IMR-90 (cell line): ENCODE data around the gene TCF7L2. TPM values are rescaled to one million over a fixed set of nuclear protein-coding genes. Genes with fewer than 3 reads are reported as not detected.

Experiments
- ATAC-seq: fragments of 200-7000 bp; cut with Tn5 transposase; 2 replicates; pipeline ENCODE4 v1.9.1; 2020; ENCODE audit warnings: low read depth, mild to moderate bottlenecking, moderate library complexity
- BruUV-seq: library from RNA; stranded (reverse); fragments of 400-500 nt; replicated peaks from 2 replicates; lab custom pipeline; 2021; lab: Mats Ljungman, UMichigan
- CTCF ChIA-PET: fragments of 300-600 bp; formaldehyde crosslinking; extraction: SDS; loops from one replicate; lab custom pipeline; 2021; ENCODE audit warnings: antibody characterized with exemption; lab: Yijun Ruan, JAX
- POLR2A ChIA-PET: fragments of 300-600 bp; sonication (Branson Sonifier 250); formaldehyde crosslinking; loops from one replicate; lab custom pipeline; 2022; ENCODE audit warnings: antibody characterized with exemption; ENCODE audit not compliant: unreplicated experiment; lab: Charles Lee
- DNase-seq: peaks from one replicate; pipeline ENCODE4 v3.0.0; 2013
- H2AFZ ChIP-seq: replicated peaks from 2 replicates; pipeline ENCODE3; 2013; ENCODE audit warnings: low read length, mild to moderate bottlenecking; ENCODE audit not compliant: poor library complexity
- H2AK5ac ChIP-seq: 2 replicates; pipeline ENCODE4 v1.6.1; 2013; ENCODE audit warnings: low read depth, low read length, inconsistent platforms
- H2AK9ac ChIP-seq: replicated peaks from 2 replicates; pipeline ENCODE3; 2013; ENCODE audit warnings: mild to moderate bottlenecking, low read depth, low read length, moderate library complexity; ENCODE audit not compliant: poor library complexity
- H2BK120ac ChIP-seq: 2 replicates; pipeline ENCODE4 v1.6.1; 2013; ENCODE audit warnings: low read depth, low read length, inconsistent platforms
- H2BK15ac ChIP-seq: 3 replicates; pipeline ENCODE4 v1.6.1; 2013; ENCODE audit warnings: low read depth, low read length, inconsistent platforms
- H2BK20ac ChIP-seq: 2 replicates; pipeline ENCODE4 v1.6.1; 2013; ENCODE audit warnings: low read depth, mild to moderate bottlenecking, inconsistent platforms, low read length, moderate library complexity
- H2BK5ac ChIP-seq: 2 replicates; pipeline ENCODE4 v1.6.1; 2013; ENCODE audit warnings: mild to moderate bottlenecking, low read depth, low read length, inconsistent platforms; ENCODE audit not compliant: poor library complexity, severe bottlenecking
- H3K14ac ChIP-seq: replicated peaks from 2 replicates; pipeline ENCODE4 v1.6.1; 2013; ENCODE audit warnings: low read depth, low read length, inconsistent platforms
- H3K18ac ChIP-seq: 2 replicates; pipeline ENCODE4 v1.6.1; 2013; ENCODE audit warnings: low read depth, low read length, control low read depth
- H3K23ac ChIP-seq: 2 replicates; pipeline ENCODE4 v1.6.1; 2013; ENCODE audit warnings: low read depth, low read length, inconsistent platforms
- H3K27ac ChIP-seq: 2 replicates; pipeline ENCODE4 v1.5.1; 2013; ENCODE audit warnings: mild to moderate bottlenecking, control low read depth, low read length; ENCODE audit not compliant: insufficient read depth
- H3K27me3 ChIP-seq: 2 replicates; pipeline ENCODE4 v1.6.1; 2013; ENCODE audit warnings: low read length; ENCODE audit not compliant: control insufficient read depth, insufficient read depth
- H3K36me3 ChIP-seq: 2 replicates; pipeline ENCODE4 v1.6.1; 2013; ENCODE audit warnings: low read length, mixed read lengths; ENCODE audit not compliant: control insufficient read depth, insufficient read depth
- H3K4ac ChIP-seq: 2 replicates; pipeline ENCODE4 v1.6.1; 2013; ENCODE audit warnings: low read depth, low read length, inconsistent platforms
- H3K4me1 ChIP-seq: 2 replicates; pipeline ENCODE4 v1.6.1; 2013; ENCODE audit warnings: low read length, mixed read lengths; ENCODE audit not compliant: control insufficient read depth, insufficient read depth
- H3K4me2 ChIP-seq: 2 replicates; pipeline ENCODE4 v1.6.1; 2013; ENCODE audit warnings: low read depth, mild to moderate bottlenecking, control low read depth, low read length, moderate library complexity
- H3K4me3 ChIP-seq: 2 replicates; pipeline ENCODE4 v1.5.1; 2013; ENCODE audit warnings: low read depth, mild to moderate bottlenecking, control low read depth, low read length, moderate library complexity; ENCODE audit not compliant: insufficient read depth
- H3K56ac ChIP-seq: 2 replicates; pipeline ENCODE4 v1.6.1; 2013; ENCODE audit warnings: low read length, inconsistent platforms; ENCODE audit not compliant: insufficient read depth; ENCODE audit errors: extremely low read depth
- H3K79me1 ChIP-seq, 2 experiments: 2 replicates each; pipeline ENCODE4 v1.6.1; 2013; ENCODE audit warnings: low read length in 2 of 2, inconsistent platforms in 1 of 2, low read depth in 1 of 2
- H3K9ac ChIP-seq: 2 replicates; pipeline ENCODE4 v1.6.1; 2013; ENCODE audit warnings: low read depth, low read length, control low read depth
- H3K9me1 ChIP-seq: 2 replicates; pipeline ENCODE4 v1.6.1; 2013; ENCODE audit warnings: low read length, inconsistent platforms; ENCODE audit not compliant: insufficient read depth
- H3K9me3 ChIP-seq: 2 replicates; pipeline ENCODE4 v1.6.1; 2013; ENCODE audit warnings: low read length; ENCODE audit not compliant: control insufficient read depth, insufficient read depth
- H4K20me1 ChIP-seq: 2 replicates; pipeline ENCODE4 v1.6.1; 2013; ENCODE audit warnings: low read length, inconsistent platforms; ENCODE audit not compliant: insufficient read depth
- H4K5ac ChIP-seq: 2 replicates; pipeline ENCODE4 v1.6.1; 2013; ENCODE audit warnings: mild to moderate bottlenecking, low read depth, low read length, control low read depth
- H4K8ac ChIP-seq, 2 experiments: 2 replicates each; pipeline ENCODE4 v1.6.1; 2013; ENCODE audit warnings: low read depth in 2 of 2, low read length in 2 of 2, control low read depth in 1 of 2, inconsistent platforms in 1 of 2
- H4K91ac ChIP-seq: 2 replicates; pipeline ENCODE4 v1.6.1; 2013; ENCODE audit warnings: low read depth, low read length, inconsistent platforms; ENCODE audit not compliant: insufficient read depth
- FOS ChIP-seq: fragments of 150-350 bp; IDR thresholded peaks from 2 replicates; pipeline ENCODE4 v1.6.1; 2016; ENCODE audit warnings: low read depth, low read length
- RAD21 ChIP-seq: IDR thresholded peaks from 2 replicates; pipeline ENCODE4 v1.6.1; 2012; ENCODE audit warnings: low read length, improper control_type of control experiment
- RCOR1 ChIP-seq: IDR thresholded peaks from 2 replicates; pipeline ENCODE4 v1.6.1; 2012; ENCODE audit warnings: mild to moderate bottlenecking, low read length, improper control_type of control experiment; ENCODE audit not compliant: insufficient replicate concordance
- RFX5 ChIP-seq: IDR thresholded peaks from 2 replicates; pipeline ENCODE4 v1.8.0; 2012; ENCODE audit warnings: low read depth, mild to moderate bottlenecking, low read length, moderate library complexity
- WGBS, 2 experiments: methylation state at CpG; one replicate each; pipeline versions ENCODE4 v1.1.5 to v1.1.7; 2013; ENCODE audit warnings: missing lambda C conversion rate in 2 of 2; ENCODE audit not compliant: insufficient read length in 1 of 2; ENCODE audit errors: extremely low coverage in 2 of 2; 5-methylcytosine and 5-hydroxymethylcytosine counted together
- dilution Hi-C: fragments of 300-500 bp; cut with HindIII; formaldehyde crosslinking; loops from one replicate; pipeline ENCODE4 v1.14.3; 2018; ENCODE audit warnings: low sequenced_read_pairs; ENCODE audit not compliant: unreplicated experiment
- in situ Hi-C: fragments of 300-500 bp; cut with MboI; formaldehyde crosslinking; loops from 3 replicates; pipeline ENCODE4 v1.14.3; 2019; ENCODE audit warnings: low sequenced_read_pairs, inconsistent platforms, mixed read lengths
- intact Hi-C: fragments of 100-400 bp; cut with micrococcal nuclease; formaldehyde crosslinking; loops from 2 replicates; pipeline ENCODE4 v1.10.0; 2022
- polyA plus RNA-seq, 3 experiments: library from polyadenylated mRNA; depleted of rRNA; stranded (reverse); fragments of >200 nt; gene quantifications; 2 replicates each; pipeline ENCODE4 v1.2.3, GENCODE V29; 2012; ENCODE audit warnings: low replicate concordance in 1 of 3
- total RNA-seq: library from RNA; depleted of rRNA; stranded (reverse); fragments of >200 nt; gene quantifications from 2 replicates; pipeline ENCODE4 v1.2.3, GENCODE V29; 2012

Gene TCF7L2
- total and polyA plus RNA-seq, 2 of the 4 experiments (the other 2 are of a cell fraction) = 1.3 to 12.2 TPM

- H4K8ac ChIP-seq = peak overlapping the region in 1 of 2 experiments; percentile 3; a peak in 2 of 4 replicates
- peak overlapping the region; percentile 13 for H2AK5ac ChIP-seq
- peaks cover 15% of the 10 kb centered on the region for H3K4me1 ChIP-seq
- H3K27ac ChIP-seq = no peak overlapping the region
- peaks cover 40 to 57% of the 10 kb centered on the region in 2 experiments for H3K79me1 ChIP-seq
- WGBS, 2 experiments = no CpG with 5 or more reads among the region's 4 CpGs
- H3K9ac ChIP-seq = no peak overlapping the region
- H2BK120ac ChIP-seq = peak overlapping the region; percentile 2; the same call in 1 of the 2 replicates
- H4K5ac ChIP-seq = no peak overlapping the region
- peak overlapping the region; percentile 2; the same call in 1 of the 3 replicates for H2BK15ac ChIP-seq
- no peaks in the 10 kb centered on the region for H3K9me3 ChIP-seq
- in situ Hi-C loops (no loop called here), intact Hi-C loops (no loop called here), dilution Hi-C loops (no loop called here)
- H3K36me3 ChIP-seq = 0 out of 2 replicates have a peak, but pooled peaks cover 1% of the 10 kb centered on the region
- 0 out of 2 replicates have a peak, but pooled peaks have one; percentile 15 for TF ChIP-seq FOS
- TF ChIP-seq RFX5 = peak; percentile 69; the same call in 1 of the 2 replicates
- no peak for TF ChIP-seq RCOR1
- 0 out of 2 replicates have a peak, but pooled peaks have one; percentile 8 for TF ChIP-seq RAD21
- DNase-seq = peak; percentile 87
- CTCF ChIA-PET = interaction anchor here (0.7 kb wide), 1 partner anchor 20 kb away, joined by 4 read pairs; no protein-coding TSS in a partner anchor
- H3K23ac ChIP-seq = no peak overlapping the region
- H3K56ac ChIP-seq = no peak overlapping the region
- no peak overlapping the region for H3K4me2 ChIP-seq
- H2BK5ac ChIP-seq = peak overlapping the region; percentile 8
- no peaks in the 10 kb centered on the region for H3K27me3 ChIP-seq
- peak; percentile 28; the same call in 1 of the 2 replicates for ATAC-seq
- BruUV-seq = no TSS peak
- H2AK9ac ChIP-seq = no peak overlapping the region
- no peak overlapping the region for H2AFZ ChIP-seq
- H4K20me1 ChIP-seq = peaks cover 3% of the 10 kb centered on the region; the same call in 1 of the 2 replicates
- POLR2A ChIA-PET = no interaction called here
- H3K14ac ChIP-seq = 0 out of 2 replicates have a peak overlapping the region, but pooled peaks have one; percentile 12
- H3K18ac ChIP-seq = no peak overlapping the region
- H3K9me1 ChIP-seq = peaks cover 31% of the 10 kb centered on the region
- H3K4me3 ChIP-seq = no peak overlapping the region
- 0 out of 2 replicates have a peak overlapping the region, but pooled peaks have one; percentile 42 for H3K4ac ChIP-seq
- peak overlapping the region; percentile 9; the same call in 1 of the 2 replicates for H2BK20ac ChIP-seq
- H4K91ac ChIP-seq = peak overlapping the region; percentile 42; the same call in 1 of the 2 replicates
Observed at GRCh38 chr10:113084031-113084430, 134.0 kb downstream of the TCF7L2 start.
